GM18508 (cell line): ENCODE data around the gene NAALADL2.

Experiments
- ATAC-seq: cut with Tn5 transposase; IDR thresholded peaks from one replicate; pipeline ENCODE4 v1.9.1; 2021; ENCODE audit warnings: moderate number of reproducible peaks; ENCODE audit not compliant: insufficient read depth, unreplicated experiment

NAALADL2 gene

DNA sequence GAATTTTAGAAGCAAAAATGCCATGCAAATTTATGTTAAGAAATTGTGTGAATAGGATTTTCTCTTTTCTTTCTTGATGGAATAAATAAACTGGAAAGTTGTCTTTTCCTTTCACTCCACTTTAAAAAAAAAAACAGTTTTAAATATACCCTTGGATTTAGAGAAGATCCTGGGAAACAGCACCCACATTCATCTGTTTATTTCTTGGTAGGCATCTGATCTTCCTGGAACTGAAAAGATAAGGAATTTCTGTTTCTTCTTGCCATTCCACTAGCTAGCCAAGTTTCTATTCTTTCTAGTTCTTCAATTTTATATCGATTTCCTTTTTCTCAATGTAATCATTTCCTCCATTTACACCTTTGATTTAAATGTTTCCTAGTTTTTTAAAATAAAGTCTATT lies 420.8 kb downstream of the NAALADL2 start:
- no peak for ATAC-seq

- ATAC-seq: no peak
Observed at GRCh38 chr3:175287361-175287963, 428.3 kb downstream of the NAALADL2 start.

- no peak for ATAC-seq
Observed at GRCh38 chr3:175288621-175289020, 429.5 kb downstream of the NAALADL2 start.

DNA sequence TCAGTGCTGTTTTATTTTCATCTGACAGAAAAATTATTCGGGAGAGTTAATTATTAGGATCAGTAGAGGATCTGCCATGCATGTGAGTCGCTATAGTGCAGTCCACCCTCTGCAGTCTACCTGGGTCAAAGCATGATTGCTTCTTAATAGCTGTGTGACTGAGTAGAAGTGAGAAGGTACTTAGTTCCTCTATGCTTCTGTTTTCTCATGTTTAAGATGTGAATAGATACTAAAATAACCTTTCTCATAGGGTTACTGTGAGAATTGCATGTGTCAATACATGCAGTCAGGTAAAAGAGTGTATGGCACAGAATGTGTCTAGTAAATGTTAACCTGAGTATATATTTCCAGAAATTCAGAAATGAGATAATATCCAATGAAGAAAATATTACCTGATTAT lies 435.7 kb downstream of the NAALADL2 start:
- no peak for ATAC-seq

DNA sequence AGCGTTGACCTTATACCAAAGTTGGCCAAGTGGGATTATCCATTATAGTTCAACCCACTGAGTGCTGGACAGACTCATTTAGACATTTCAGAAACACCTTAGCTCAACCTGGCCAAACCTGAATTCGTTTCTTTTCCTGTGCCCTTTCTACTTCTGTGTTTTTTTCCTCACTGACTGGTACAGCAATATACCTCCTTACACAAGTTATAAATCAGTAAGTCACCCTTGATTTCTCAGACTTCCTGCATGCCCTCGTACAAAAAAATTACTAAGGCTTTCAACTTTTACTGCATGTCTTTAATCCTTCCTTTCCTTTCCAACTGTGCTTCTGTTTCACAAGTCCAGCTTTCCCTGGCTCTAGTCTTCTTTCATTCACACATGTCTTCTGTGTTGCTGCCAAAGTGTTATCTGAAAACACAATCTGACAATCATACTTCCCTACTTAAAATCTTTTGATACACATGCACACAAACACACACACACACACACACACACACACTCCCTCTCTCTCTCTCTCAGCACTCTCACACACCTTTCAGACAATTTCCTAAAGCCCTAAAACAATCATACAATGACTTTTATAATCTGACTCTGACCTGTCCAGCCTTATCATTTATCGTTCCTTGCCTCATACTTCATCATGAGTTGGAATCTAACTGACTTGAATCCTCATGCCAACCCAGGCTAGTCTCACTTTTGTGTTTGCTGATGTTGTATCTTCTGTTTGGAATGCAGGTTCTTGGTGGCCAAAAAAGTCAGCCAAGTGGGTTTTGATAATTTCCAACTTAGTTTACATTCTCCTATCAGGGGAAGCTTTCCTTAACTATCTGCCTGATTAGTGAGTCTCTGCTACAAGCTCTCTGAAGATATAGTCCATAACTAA lies 436.4 kb downstream of the NAALADL2 start:
- no peak for ATAC-seq

- no peak for ATAC-seq
Observed at GRCh38 chr3:175297216-175297615, 438.1 kb downstream of the NAALADL2 start.

- ATAC-seq: no peak
Observed at GRCh38 chr3:175301741-175302140, 442.6 kb downstream of the NAALADL2 start.

DNA sequence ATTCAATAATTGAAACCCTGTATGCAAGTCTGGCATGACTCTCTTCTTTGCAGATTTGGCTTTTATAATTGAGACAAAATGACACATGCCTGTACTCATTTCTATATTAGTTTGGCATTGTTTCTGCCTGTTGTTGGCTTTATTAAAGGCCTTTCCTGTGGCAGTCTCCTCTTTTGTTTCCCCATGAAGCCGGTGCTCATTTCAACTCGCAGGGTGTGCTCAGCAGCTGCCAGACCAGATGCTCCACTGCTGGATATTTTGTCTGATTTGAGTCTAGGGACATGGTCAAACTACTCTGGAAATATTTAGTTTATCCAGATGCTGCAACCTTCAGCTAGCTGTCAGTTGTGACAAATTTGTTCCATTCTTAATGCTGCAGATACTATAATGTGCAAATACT lies 445.3 kb downstream of the NAALADL2 start:
- ATAC-seq: no peak

DNA sequence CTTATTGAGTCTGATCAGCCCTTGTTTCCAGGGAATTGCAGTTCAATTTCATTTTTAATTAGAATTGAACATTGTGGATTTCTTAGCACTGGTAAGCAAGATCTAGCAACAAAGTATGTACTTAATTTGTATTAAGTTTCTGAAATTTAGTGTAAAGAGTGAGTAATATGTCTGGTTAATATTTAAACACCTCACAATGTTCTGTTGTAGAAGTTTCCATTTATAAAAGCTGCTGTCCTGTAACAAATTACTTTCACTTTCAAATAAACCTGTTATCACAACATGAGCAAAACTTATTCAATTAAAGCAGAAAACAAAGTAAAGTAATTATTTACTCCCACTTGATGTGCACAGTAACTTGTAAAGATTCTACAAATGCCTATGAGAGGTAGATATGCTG lies 448.5 kb downstream of the NAALADL2 start:
- no peak for ATAC-seq

- no peak for ATAC-seq
Observed at GRCh38 chr3:175308097-175308496, 449.0 kb downstream of the NAALADL2 start.

DNA sequence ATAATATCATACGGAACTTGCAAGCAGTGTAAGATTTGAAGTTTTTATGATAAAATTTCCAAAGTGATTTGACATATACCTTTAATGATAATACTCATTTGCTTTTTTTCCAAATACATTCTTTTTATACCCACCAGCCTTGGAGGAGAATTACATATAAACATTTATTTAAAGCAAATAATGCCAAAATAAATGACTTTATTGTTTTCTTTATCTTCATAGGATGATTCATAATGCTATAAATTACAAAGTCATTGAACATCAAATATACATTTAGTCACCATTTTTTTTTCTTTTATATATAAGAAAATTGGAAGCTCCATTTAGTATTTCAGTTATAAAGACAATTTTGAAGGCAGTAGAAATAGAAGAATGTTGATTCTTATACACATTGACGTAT lies 450.9 kb downstream of the NAALADL2 start:
- ATAC-seq: no peak

GRCh38 chr3:175311404-175311803 lies 452.3 kb downstream of the NAALADL2 start:
- no peak for ATAC-seq

- ATAC-seq: no peak
Observed at GRCh38 chr3:175311946-175312345, 452.8 kb downstream of the NAALADL2 start.

- no peak for ATAC-seq
Observed at GRCh38 chr3:175312791-175313190, 453.7 kb downstream of the NAALADL2 start.

DNA sequence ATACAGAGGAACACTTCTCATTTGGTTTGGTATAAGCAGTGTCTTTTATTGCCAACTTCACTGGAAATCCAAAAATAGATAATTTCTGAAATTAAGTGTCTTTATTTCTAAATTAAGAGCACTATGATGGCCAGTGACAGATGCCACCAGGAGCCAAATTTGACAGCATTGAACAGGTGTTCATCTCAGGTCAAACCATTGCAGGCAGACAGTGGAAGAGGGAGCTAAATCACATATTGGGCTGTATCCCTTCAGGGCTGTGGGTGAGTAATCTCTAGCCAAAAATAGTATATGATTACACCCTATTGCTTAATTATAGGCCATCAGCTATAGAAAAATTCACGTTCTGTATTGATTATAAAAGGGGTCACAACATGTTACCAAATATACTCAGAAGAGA lies 457.7 kb downstream of the NAALADL2 start:
- no peak for ATAC-seq

- no peak for ATAC-seq
Observed at GRCh38 chr3:175325440-175325839, 466.3 kb downstream of the NAALADL2 start.

DNA sequence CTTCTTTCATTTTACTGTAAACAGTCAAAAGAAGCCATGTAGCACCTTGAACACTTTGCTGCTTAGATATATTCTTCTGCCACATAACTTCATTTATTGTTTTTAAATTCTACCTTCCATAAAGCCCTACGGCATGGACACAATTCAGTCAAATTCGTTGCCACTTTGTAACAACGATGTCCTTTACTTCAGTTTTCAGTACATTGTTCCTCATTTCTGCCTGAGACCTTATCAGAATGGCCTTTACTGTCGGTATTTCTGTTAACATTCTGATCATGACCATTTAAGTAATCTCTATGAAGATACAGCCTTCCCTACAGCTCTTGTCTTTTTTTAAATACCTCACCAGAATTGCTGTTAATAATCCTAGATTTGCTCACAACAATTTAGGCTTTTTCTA lies 466.9 kb downstream of the NAALADL2 start:
- no peak for ATAC-seq

- no peak for ATAC-seq
Observed at GRCh38 chr3:175329373-175329772, 470.2 kb downstream of the NAALADL2 start.

DNA sequence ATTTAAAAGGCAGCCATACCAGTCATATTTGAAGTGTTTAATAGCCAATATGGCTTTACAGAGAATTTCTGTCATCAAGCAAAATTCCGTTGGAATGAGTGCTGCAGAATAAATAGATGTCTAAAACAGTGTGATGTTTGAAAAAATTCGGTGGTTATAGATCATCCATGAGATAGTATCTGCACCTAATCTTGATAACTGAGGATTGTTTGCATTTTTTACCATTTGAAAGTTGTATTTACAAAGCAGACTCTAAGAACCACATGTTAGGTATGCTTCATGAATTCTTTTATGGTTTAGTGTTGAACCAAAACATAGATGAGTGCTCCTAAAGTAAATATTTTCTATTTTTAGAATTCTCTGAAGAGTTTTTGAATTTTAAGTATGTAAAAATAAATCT lies 476.1 kb downstream of the NAALADL2 start:
- ATAC-seq: no peak

DNA sequence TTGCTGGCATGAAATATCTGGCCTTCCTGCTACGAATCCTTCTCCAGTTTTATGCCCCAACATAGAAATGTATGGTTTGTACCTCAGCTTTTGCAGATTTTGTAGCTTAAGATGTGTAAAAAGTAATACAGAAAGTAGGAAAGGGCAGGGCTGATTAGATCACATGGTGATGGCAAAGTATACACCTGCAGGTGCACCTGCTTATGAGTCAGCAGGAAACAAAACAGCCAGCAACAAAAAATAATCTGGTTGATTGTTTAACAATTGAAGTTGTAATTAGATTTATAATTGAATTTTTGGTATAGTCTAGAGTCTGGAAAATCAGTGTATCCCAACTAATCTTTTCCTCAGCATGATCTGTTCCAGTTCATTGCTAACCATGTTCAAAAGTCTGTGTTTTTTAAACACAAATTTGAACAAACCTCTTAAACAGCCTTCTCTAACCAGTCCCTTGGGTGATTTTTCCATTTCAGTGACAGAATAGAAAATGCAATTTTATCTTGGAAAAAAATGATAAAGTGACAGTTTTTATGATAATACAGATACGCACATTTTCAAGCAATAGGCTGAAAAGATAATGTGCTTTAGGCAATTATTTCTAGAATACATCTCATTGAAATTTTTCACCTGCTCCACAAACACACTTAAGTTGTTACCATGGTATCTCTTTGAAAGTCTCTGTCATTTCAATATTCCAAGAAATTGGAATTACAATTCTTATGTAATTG lies 477.4 kb downstream of the NAALADL2 start:
- no peak for ATAC-seq

DNA sequence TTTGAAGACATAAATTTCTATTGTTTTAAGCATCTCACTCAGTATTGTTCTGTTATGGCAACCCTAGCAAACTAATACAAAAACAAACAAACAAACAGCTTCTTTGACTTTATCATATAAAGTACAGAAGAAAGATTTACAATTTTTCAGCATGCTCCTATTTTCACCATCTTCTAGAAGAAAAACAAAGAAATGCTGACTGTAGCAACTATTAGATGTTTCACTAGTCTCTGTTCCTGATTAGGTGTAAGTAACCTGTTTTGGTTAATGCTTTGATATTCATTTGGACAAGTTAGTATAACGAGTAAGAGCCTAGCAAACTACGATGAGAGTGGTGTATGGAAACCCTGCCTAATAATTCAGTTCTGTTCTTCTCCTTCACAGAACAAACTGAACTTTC lies 478.5 kb downstream of the NAALADL2 start:
- ATAC-seq: no peak
